RPMI8226 (cell line): Measurements from ENCODE around the gene TMEM17.
A peak's percentile ranks its signal among the peaks of the same experiment; 100 is the strongest.
"Not testable (repeated sequence)": the region's sequence is repeated elsewhere in the genome, so short reads cannot be mapped to it uniquely, and the experiment has no call there.

Experiments
- DNase-seq: peaks from one replicate; pipeline ENCODE4 v3.0.0-alpha.2; 2015

TMEM17 gene, protein sequence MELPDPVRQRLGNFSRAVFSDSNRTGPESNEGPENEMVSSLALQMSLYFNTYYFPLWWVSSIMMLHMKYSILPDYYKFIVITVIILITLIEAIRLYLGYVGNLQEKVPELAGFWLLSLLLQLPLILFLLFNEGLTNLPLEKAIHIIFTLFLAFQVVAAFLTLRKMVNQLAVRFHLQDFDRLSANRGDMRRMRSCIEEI

DNA sequence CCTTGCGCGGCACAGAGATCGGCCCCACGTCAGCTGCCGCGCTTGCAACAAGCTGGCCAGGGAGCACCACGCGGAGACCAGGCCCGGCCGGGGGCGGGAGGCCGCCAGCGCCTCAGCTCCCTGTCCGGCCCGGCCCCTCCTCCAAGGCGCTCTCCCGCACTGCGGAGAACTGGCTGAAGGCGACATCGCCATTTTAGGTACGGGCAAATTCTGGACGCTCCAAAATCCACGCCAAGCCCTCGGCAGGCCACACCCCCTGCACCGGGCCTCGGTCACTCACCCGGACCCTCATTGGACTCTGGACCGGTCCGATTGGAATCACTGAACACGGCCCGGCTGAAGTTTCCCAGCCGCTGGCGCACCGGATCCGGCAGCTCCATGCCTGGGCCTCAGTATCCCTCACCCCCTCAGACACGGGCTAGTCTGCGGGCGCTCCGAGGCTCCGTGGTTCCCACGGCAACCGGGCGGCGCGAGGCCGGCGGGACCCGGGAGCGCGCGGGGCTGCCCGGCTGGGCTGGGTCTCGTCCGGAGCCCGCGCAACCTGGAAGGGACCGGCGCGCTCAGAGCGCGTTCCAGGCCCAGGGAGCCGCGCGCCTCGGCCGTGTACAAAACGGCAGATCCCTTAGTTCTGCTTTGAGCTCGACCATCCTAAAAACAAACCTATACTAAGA, at the start of gene TMEM17:
TSS of gene TMEM17 (minus strand) at position 446 of the 671 bp plus-strand sequence. CDS start at position 380, 66 bp downstream.
- peak; percentile 56 for DNase-seq

DNA sequence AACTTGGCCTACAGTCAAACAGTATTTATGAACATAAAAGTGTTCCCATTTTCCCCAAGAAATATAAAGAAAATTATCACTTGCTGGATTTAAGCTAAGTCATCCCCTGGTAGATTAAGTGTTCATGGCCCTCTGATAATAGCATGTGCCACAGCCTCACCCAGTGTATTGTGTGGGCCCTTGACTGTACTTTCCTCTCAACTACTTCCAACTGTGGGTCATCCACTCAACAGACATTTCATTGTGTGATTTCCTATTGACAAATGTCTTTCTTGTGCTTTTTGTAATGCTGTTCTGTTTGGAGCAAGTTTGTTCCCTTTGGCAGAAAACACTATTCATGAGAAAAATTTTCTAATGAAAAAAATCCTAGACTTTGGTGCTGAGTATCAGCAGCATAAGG, 48.4 kb upstream of the TMEM17 start:
- DNase-seq = no peak

DNA sequence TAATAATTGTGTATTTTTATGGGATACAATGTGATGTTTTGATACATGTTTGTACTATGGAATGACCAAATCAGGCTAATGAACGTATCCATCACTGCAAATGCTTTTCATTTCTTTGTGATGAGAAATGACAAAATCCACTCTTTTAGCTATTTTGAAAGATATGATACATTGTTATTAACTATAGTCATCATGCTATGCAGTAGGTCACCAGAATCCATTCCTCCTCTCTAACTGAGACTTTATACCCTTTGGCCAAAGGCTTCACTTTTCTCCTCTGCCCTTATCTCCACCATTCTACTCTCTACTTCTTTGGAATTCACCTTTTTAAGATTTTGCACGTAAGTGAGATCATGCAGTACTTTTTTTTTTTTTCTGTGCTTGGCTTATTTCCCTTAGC, 44.5 kb upstream of the TMEM17 start:
- no peak for DNase-seq

DNA sequence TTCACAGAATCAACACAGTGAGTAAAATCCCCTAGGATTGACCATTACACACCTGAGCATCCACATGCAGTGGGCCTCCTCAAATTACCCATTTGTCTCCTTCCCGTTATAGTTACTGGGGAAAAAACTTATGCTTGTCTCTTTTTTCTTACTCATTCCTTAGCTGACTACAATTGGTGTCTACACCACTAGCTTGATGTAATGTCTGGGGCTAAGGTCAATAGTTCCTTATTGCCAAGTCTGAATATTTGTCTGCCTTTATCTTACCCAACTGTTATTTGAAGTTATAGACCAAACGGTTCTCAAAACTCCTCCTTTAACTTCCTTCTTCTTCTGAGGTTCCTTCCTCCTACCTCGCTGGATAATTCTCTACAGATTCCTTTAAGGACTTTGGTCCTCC, 41.9 kb upstream of the TMEM17 start:
- DNase-seq = no peak

DNA sequence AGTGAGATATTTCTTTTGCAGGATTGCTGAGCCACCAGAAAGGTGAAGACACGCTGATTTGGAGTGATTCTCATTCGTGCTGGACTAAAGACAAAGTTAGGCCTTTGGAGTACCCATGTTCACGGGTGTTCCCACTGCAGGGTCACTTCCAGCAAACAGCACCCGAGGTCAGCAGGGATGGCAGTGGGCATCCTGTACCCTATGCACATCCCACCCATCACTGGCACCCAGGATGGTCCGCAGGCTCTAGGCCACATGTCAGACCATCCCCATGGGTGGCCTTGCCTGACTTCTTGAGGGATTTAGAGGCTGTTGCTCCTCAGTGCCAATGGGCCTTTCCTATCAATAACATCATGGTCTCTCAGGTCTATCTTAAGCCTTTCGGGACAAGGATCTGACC, 39.3 kb upstream of the TMEM17 start:
- DNase-seq = no peak

DNA sequence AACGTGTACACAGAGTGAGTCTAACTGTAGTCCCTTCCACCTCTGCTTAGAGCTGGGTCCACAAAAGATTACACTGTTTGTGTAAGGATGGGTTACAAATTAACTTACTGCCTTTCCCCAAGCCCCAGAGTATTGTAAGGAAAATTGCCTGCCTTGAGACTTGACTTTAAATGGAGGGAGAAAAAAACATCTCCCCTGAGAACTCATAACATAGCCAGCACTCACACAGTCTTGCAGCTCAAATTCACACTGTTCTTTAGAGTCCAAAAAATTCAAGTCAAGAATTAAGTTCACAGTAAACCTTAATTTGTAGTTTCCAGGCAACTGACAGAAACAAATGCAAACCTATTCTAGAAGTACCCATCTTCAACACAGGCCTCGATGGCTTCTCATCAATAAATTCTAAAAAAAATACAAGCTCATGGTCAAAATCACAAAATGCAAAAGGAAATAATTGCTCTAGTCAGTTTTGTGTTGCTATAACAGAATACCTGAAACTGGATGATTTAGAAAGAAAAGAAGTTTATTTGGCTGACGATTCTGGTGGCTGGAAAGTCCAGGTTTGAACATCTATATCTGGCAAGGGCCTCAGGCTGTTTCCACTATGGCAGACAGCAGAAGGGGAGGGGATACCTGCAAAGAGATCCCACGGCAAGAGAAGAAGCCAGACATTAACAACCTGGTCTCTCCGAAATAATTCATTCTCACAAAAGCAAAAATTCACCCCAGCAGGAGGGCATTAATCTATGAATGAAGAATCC, 34.6 kb upstream of the TMEM17 start:
- DNase-seq = no peak

DNA sequence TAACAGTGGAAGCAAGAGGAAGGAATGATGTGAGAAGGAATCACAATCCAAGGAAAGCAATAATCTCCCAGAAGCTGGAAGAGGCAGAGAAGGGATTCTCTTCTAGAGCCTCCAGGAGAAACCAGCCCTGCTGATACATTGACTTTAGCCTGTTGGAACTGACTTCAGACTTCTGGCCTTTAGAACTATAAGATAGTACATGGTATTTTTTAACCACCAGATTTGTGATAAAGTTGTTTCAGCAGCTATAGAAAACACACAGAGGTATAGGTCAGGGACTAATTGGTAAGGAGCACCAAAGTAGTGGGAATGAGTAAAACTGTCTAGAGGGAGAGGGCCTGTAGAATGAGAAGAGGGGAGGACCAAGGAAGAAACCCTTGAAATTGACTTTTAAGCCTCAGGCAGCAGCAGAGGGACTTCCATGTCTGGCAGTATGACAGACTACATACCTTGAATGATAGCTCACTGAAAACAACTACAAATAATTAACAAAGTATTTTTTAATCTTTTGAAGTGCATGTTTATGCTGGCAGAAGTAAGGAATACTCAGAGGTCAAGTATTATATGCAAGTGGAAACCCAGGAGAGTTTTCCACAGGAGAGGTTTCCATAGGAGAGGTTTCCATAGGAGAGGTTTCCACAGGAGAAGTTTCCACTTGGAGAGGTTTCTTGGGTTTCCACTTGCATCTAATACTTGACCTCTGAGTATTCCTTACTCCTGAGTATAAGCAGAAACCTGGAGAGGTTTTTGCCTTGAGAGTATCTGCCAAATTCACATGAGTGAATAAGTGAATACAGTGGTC, 33.8 kb upstream of the TMEM17 start:
- DNase-seq = no peak

DNA sequence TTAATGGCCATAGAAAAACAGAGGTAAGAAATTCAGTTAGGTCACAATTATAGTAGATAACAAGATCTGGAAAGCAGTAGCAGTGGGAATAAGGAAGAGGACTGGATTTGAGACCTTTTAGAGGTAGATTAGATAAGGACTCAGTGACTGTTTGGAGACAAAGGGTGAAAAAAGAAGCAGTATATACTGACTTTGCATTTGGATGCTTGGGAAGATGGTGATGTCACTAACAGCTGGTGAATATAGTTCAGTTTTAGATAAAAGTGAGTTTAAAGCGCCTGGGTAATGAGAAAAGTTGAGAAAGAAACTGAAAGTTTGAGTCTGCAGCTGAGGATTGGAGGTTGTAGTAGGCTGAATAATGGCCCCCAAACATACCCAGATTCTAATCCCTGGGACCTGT, 32.8 kb upstream of the TMEM17 start:
- DNase-seq = no peak

DNA sequence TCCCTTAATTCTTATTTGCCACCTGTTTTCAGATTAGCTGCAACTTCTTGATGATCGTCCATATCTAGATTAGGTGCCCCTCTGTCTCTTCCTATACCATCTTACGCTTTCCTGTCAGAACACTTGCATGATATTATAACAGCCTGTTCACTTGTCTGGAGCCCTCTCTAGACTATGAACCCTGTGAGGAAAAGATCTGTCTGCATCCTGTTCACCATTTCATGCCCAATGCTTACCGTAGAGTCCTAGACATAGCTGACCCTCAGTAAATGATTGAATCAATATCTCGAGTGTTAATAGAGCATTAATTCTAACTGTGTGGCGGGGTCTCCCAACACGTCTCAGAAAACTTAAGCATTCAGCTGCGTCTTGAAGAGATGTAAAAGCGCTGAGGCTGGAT, 31.8 kb upstream of the TMEM17 start:
- DNase-seq = no peak

DNA sequence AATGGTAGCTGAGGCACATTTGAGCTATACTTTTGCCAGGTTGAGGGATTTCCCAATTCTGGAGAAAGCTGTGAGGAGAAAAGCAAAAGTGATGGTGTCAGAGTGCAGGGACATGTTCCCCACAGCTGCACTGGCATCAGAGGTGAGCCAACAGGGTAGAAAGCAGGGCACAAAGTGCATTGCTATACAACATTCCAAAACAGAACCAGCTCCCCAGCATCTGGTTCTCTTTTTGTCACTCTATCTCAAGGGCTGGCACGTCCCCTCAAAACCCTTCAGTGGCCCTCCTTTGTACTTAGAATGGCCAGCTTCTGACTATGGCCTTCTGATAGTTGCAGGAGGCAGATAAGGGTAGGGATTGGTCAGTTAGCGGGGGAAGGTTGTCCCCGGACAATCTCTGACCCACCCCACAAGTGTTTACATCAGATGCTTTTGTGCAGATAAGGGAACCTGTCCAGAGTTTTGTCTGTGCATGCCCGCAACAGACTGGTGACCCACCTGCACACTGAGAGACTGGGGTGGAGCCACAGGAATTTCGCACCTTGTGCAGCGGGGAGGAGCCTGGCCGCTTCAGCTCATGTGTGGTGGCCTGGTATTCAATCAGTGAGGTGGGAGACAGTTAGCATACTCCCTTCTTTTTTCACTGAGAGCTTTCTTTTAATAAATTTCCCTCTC, 31.0 kb upstream of the TMEM17 start:
- DNase-seq = no peak

DNA sequence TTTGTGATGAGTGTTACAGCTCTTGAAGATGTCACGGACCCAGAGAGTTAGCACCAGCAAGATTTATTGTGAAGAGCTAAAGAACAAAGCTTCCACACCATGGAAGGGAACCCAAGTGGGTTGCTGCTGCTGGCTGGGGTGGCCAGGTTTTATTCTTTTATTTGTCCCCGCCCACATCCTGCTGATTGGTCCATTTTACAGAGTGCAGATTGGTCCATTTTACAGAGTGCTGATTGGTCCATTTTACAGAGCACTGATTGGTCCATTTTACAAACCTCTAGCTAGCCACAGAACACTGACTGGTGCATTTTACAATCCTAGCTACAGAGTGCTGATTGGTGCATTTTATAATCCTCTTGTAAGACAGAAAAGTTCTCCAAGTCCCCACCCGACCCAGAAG, 29.5 kb upstream of the TMEM17 start:
- DNase-seq = not testable (repeated sequence)

DNA sequence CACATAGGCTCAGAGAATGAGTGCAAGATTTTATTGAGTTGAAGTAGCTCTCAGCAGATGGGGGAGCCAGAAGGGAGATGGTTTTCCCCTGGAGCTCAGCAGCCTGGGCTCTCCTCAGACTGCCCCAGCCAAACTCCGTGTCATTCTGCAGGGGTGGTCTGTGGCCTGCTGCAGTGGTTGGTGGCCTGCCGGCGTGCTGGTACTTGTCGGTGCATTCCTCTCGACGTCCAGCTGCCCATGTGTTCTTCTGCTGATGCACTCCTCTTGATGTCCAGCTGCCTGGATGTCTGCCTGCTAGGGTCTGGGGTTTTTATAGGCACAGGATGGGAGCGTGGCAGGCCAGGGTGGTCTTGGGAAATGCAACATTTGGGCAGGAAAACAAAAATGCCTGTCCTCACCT, 25.6 kb upstream of the TMEM17 start:
- DNase-seq = no peak

DNA sequence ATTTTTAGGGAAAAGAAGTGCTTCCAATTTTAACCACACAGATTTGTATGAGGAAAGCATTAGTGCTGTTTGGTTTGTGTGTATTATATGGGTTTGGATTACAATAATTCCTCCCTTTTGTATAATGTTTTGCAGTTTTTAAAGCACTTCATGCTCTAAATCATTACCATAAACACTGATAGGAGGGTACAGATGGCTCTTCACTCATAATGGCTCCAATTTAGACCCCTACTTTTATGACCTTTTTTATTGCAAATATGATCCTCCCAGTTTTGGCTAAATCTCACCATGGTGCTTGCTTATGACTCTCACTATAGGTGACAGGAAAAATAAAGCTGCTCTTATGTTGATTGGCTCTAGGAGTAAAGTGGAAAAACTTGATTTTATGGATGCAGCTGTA, 23.8 kb upstream of the TMEM17 start:
- no peak for DNase-seq

DNA sequence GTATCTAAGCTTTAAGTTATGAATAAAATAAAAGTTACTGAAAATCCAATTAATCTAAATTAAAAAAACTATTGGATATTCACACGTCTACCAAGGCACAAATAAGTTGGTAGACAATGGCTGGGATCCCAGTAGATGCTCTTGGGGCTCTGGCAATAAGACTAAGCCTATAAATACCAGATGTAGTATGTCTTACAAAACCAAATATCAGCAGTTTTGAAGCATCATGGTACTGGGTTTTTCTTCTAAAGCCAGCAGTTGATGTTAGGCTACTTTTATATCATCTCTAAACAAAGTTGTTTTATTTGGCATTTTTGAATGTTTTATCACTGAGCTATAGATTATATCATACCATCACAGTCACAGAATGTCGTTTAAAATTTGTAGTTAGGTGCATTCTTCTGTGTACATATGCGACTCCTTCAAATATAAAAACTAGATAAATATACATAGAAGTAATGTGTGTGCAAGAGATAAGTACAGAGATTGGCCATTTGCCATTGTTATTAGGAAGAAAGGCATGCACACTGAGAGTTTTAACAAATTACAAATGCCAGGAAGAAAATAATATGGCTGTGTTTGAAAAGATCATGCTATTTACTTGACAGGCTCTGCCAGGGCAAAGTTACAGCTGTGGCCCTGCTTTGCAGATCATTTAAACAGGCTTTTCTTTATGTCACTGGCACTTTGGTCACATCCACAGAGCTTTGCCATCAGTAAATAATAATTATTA, 21.6 kb upstream of the TMEM17 start:
- no peak for DNase-seq

DNA sequence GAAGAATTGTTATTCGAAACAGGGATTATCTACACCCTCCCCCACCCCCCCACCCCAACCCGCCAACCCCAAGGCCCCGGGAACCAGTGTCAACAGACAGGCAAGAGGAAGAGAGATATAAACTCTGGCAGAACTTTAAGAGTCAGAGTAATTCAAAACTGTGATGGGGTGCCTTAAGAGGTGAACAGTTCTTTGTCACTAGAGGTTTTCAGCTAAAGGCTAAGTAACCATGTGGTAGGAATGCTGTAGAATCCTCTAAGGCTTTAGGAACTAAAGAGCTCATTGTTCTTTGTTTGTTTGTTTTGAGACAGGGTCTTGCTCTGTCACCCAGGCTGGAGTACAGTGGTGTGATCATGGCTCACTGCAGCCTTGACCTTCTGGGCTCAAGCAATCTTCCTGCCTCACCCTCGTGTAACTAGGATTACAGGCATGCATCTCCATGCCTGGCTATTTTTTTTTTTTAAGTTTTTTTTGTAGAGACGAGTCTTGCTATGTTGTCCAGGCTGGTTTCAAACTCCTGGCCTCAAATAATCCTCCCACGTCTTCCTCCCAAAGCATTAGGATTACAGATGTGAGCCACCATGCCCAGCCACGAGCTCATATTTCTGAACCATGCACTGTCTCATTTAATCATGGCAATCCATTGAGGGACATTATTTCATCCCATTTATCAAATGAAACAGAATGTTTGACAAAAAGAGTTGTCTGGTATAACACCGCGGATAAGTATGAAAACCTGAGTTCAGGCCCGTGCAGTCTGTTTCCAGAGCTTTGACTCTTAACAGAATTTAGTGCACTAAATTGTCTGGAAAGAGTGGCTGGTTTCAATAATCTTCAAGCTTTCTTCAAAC, 20.8 kb upstream of the TMEM17 start:
- DNase-seq = no peak

DNA sequence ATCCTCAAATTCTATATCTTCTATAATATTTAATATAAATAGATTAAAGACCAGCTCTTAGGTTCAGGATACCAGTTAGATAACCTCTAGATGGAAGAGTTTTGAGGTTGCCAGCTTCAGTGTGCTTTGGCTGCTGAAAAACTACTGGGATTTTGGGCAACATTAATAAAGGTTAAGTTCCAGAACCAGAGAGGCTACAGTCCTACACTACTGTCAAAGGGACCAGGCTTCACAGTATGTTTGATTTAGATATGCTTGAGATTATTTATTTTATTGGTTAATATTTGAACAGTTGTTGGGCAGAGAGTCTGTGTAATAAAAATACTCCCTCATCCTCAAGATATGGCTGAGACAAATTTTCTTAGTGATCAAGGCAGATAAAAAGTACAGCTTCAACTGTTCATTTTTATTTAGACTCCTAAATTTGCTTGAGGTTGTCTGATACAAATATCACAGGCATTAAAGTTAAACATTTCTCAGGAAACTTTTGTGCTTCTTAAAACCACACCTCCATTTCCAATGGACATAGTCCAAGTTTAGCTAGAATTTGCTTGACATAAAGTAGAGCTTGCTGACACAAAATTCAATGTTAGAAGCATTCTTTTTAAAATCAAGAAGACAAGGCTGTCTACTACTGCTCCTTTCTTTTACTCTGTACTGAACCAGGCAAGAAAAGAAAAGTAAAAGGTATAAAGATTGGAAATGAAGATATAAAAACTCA, 19.7 kb upstream of the TMEM17 start:
- no peak for DNase-seq

DNA sequence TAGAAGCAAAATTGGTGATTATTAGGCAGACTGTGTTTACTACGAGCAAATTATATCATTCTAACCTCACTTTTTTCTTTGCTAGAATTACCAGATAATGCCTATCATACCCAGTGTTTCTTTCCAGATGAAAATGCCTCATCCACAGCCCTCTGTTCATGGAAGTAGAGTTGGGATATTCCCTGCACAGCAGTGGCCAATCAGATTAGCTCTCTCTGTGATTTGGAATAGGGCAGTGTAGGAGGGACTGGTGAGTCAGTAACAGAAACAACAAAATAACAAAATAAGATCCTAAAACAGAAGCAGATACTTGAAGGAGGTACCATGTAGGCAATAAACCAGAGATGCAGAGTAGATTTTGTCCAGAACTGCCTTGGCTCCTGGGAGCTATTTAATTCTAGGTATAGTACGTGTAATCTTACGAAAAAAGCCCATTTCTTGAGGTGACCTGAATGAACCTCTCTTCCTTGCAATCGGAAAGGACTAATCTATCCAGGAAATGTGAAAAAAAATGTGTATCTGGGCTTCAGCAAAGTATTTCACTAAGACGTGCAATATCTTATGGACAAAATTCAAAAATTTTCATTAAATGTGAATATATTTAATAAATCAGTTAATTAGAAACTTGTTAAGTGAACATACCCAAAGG, 18.4 kb upstream of the TMEM17 start:
- no peak for DNase-seq

DNA sequence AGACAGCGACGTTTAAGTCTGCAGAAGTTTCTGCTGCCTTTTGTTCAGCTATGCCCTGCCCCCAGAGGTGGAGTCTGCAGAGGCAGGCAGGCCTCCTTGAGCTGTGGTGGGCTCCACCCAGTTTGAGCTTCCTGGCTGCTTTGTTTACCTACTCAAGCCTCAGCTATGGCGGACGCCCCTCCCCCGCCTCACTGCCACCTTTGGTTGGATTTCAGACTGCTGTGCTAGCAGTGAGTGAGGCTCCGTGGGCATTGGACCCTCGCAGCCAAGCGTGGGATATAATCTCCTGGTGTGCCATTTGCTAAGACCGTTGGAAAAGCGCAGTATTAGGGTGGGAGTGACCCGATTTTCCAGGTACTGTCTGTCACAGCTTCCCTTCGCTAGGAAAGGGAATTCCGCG, 15.1 kb upstream of the TMEM17 start:
- not testable (repeated sequence) for DNase-seq

DNA sequence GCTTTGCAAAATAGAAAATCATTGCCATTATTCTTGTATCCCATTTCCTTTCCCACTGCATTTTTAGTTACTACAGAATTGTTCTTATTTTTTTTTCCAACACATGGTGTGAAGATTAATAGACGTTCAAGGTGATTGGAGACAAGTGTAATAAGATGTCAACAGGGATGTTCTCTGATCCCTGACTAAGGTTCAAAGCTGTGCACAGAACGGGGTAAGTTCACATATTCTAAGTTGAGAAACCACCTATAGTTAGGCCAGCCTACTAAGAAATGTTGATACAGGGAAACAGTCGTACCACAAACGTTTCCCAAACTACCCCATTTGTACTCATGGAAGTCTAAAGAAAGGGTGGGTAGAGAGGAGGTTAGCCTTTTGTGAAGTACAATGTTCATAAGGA, 6.4 kb upstream of the TMEM17 start:
- DNase-seq = no peak

DNA sequence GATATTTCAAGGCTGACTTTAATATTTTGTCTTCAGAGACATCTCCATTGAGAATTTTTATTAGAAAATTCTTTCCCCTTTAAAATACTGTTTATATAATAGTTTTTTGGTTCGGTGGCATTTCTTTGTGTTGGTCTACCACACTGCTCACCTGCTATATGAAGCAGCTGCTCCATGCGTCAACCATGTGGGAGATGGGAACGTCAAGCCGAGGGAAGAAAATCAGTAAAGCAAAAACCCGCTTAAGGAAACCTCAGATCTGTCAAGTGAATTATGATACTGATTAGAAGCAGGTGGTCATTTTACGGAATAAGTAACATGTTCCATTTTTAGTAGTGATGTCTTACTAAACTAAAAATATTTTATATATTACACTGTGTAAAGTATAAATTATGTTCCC, 5.6 kb upstream of the TMEM17 start:
- no peak for DNase-seq
